IMR-90 (cell line): ENCODE results near the gene RFK.

ENCODE experiments used
- CHD1 ChIP-seq: IDR thresholded peaks from 2 replicates; pipeline ENCODE4 v1.6.1; 2012; ENCODE audit warnings: low read depth, low read length, improper control_type of control experiment
- FOS ChIP-seq: fragments of 150-350 bp; IDR thresholded peaks from 2 replicates; pipeline ENCODE4 v1.6.1; 2016; ENCODE audit warnings: low read depth, low read length
- MAFK ChIP-seq: IDR thresholded peaks from 2 replicates; pipeline ENCODE4 v1.6.1; 2012; ENCODE audit warnings: low read depth, low read length, improper control_type of control experiment
- MAZ ChIP-seq: IDR thresholded peaks from 2 replicates; pipeline ENCODE4 v1.6.1; 2012; ENCODE audit warnings: low read depth, mild to moderate bottlenecking, low read length, improper control_type of control experiment, moderate library complexity, borderline replicate concordance
- POLR2A ChIP-seq: IDR thresholded peaks from 2 replicates; pipeline ENCODE4 v1.6.1; 2012; ENCODE audit warnings: mild to moderate bottlenecking, low read depth, low read length
- RAD21 ChIP-seq: IDR thresholded peaks from 2 replicates; pipeline ENCODE4 v1.6.1; 2012; ENCODE audit warnings: low read length, improper control_type of control experiment
- SMC3 ChIP-seq: fragments of 150-350 bp; IDR thresholded peaks from 2 replicates; pipeline ENCODE4 v1.6.1; 2016; ENCODE audit warnings: low read depth, mild to moderate bottlenecking, antibody characterized with exemption, low read length, moderate library complexity
- TF ChIP-seq, protein P1 (sequence below): conservative IDR thresholded peaks from 2 replicates; pipeline ENCODE4 v1.5.1; 2012; ENCODE audit warnings: mild to moderate bottlenecking, low read depth, low read length, improper control_type of control experiment

- TF ChIP-seq RAD21 = no peak
- TF ChIP-seq, protein P1, sequence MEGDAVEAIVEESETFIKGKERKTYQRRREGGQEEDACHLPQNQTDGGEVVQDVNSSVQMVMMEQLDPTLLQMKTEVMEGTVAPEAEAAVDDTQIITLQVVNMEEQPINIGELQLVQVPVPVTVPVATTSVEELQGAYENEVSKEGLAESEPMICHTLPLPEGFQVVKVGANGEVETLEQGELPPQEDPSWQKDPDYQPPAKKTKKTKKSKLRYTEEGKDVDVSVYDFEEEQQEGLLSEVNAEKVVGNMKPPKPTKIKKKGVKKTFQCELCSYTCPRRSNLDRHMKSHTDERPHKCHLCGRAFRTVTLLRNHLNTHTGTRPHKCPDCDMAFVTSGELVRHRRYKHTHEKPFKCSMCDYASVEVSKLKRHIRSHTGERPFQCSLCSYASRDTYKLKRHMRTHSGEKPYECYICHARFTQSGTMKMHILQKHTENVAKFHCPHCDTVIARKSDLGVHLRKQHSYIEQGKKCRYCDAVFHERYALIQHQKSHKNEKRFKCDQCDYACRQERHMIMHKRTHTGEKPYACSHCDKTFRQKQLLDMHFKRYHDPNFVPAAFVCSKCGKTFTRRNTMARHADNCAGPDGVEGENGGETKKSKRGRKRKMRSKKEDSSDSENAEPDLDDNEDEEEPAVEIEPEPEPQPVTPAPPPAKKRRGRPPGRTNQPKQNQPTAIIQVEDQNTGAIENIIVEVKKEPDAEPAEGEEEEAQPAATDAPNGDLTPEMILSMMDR = no peak
- TF ChIP-seq CHD1 = no peak
- TF ChIP-seq POLR2A = no peak
- no peak for TF ChIP-seq MAFK
- TF ChIP-seq SMC3 = no peak
- no peak for TF ChIP-seq MAZ
- no peak for TF ChIP-seq FOS
Observed at GRCh38 chr9:76358628-76359280, 35.5 kb downstream of the RFK start.
